Measurements from ENCODE around the gene TRPM5. TPM values are rescaled to one million over a fixed set of nuclear protein-coding genes. Genes with fewer than 3 reads are reported as not detected.
A peak's percentile ranks its signal among the peaks of the same experiment; 100 is the strongest.

TRPM5 gene
- total RNA-seq, 1 donor from 2014 or later, result not detected

GRCh38 chr11:2435288-2436012 is 8.9 kb downstream of the TRPM5 start:
- Histone ChIP-seq H3K4me3 (no peak overlapping the region), H3K27ac (no peak overlapping the region), H3K4me1 (no peaks in the 10 kb centered on the region), H3K9me3 (no peaks in the 10 kb centered on the region), H3K36me3 (no peaks in the 10 kb centered on the region), H3K27me3 (ENCODE audit: low read depth) (no peaks in the 10 kb centered on the region)
- no peak for TF ChIP-seq CTCF (IDR thresholded peaks at IDR 0.05)
- peak; percentile 32 for DNase-seq
- intact Hi-C loops (cut with DNase I), result no loop called here
- no peak for ATAC-seq

DNA sequence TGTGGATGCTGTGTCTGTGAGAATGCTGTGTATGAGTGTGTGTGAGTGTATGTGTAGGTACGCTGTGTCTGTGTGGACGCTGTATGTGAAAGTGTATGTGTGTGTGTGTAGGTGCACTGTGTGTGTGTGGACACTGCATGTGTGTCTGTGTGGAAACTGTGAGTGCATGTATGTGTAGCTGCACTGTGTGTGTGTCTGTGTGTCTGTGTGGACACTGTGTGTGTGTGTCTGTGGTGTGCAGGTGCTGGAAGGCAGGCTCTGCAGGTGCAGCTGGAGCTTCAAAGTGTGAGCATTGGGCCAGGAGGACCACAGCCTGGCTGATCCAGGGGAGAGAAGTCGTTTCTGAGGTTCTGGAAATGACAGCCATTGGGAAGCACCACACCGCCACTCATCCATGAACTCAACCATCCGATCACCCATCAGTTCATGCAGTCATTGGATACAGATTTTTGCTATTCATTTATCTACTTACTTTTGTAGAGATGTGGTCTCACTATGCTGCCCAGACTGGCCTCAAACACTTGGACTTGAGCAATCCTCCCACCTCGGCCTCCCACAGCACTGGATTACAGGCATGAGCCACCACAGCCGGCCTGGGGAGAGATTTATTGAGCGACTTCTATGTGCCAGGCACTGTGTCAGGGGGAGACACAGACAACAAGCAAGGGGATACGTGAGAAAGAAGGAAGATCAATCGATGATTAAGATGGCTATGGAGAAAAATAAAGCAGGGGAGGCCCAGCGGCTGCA is 9.6 kb downstream of the TRPM5 start:
- Histone ChIP-seq H3K27ac (no peak overlapping the region), H3K4me3 (no peak overlapping the region), H3K4me1 (no peaks in the 10 kb centered on the region), H3K36me3 (no peaks in the 10 kb centered on the region), H3K27me3 (ENCODE audit: low read depth) (no peaks in the 10 kb centered on the region), H3K9me3 (no peaks in the 10 kb centered on the region)
- intact Hi-C loops (cut with DNase I), result no loop called here
- DNase-seq, result no peak
- TF ChIP-seq CTCF (IDR thresholded peaks at IDR 0.05), result no peak
- ATAC-seq, result no peak

DNA sequence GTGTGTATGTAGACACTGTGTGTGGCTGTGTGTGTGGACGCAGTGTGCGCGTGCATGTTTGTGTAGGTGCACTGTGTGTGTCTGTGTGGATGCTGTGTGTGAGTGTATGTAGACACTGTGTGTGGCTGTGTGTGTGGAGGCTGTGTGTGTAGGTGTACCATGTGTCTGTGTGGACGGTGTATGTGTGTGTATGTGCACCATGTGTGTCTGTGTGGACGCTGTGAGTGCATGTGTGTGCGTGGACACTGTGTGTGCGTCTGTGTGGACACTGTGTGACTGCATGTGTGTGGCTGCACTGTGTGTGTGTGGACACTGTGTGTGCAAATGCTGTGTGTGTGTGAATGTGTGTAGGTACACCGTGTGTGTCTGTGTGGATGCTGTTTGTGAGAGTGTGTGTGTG is 10.3 kb downstream of the TRPM5 start:
- H3K36me3 ChIP-seq, result no peaks in the 10 kb centered on the region
- DNase-seq (no peak), ATAC-seq (no peak)
- intact Hi-C loops (cut with DNase I), result no loop called here
- no peaks in the 10 kb centered on the region for H3K4me1 ChIP-seq
- no peak for TF ChIP-seq CTCF (IDR thresholded peaks at IDR 0.05)
- no peak overlapping the region for H3K4me3 ChIP-seq
- no peaks in the 10 kb centered on the region for H3K9me3 ChIP-seq
- no peak overlapping the region for H3K27ac ChIP-seq
- no peaks in the 10 kb centered on the region for H3K27me3 ChIP-seq (ENCODE audit: low read depth)

DNA sequence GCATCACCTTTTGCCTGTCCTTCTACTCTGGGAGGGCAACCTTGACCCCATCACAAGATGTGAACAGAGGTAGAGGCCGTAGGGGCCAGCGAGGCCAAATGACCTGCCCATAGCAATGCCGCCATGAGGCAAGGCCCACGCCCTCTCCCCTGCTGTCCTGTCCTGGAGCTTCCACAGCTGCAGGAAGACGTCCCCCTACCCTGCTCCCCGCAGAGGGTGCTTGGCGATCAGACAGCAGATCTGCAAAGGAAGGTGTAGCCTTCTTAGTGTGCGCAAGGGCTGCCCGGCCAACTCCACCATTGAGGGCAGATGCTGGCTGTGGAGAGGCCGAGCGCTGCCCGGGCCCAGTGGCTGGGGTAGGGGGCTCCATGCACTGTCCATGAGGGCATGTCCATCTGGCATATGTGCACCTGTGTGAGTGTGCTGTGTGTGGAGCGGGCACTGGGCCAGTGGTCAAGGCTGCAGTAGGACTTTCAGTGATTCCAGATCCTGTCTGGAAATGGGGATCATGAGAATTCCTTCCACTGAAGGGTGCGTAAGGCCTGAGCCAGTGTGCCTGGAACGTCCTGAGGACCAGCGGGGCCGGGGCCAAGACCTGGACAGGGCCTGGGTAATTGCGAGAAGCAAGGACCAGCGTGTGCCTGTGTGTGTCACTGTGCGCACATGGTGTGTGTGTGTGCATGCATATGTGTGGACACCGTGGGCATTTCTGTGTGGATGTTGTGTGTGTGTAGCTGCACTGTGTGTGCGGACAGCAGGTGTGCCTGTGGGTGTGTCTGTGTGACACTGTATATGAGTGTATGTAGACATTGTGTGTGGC is 11.0 kb downstream of the TRPM5 start:
- DNase-seq (peak; percentile 42), ATAC-seq (no peak)
- Histone ChIP-seq H3K27ac (no peak overlapping the region), H3K36me3 (no peaks in the 10 kb centered on the region), H3K9me3 (no peaks in the 10 kb centered on the region), H3K4me3 (no peak overlapping the region), H3K4me1 (no peaks in the 10 kb centered on the region), H3K27me3 (ENCODE audit: low read depth) (no peaks in the 10 kb centered on the region)
- intact Hi-C loops (cut with DNase I), result no loop called here
- TF ChIP-seq CTCF (IDR thresholded peaks at IDR 0.05), result no peak

GRCh38 chr11:2432628-2433071 is 11.7 kb downstream of the TRPM5 start:
- Histone ChIP-seq H3K4me1 (no peaks in the 10 kb centered on the region), H3K9me3 (no peaks in the 10 kb centered on the region), H3K27me3 (ENCODE audit: low read depth) (no peaks in the 10 kb centered on the region), H3K4me3 (no peak overlapping the region), H3K27ac (no peak overlapping the region), H3K36me3 (no peaks in the 10 kb centered on the region)
- intact Hi-C loops (cut with DNase I), result no loop called here
- peak; percentile 31 for DNase-seq
- TF ChIP-seq CTCF (IDR thresholded peaks at IDR 0.05), result no peak
- ATAC-seq, result no peak

Data from lower lobe of right lung (tissue), 2 donors.